NCI-H345 (cell line): Measurements from ENCODE around the gene WNT3A.

ENCODE experiments used
- DNase-seq: peaks from one replicate; lab custom pipeline; 2025; lab: John Stamatoyannopoulos, UW

The WNT3A gene

DNA sequence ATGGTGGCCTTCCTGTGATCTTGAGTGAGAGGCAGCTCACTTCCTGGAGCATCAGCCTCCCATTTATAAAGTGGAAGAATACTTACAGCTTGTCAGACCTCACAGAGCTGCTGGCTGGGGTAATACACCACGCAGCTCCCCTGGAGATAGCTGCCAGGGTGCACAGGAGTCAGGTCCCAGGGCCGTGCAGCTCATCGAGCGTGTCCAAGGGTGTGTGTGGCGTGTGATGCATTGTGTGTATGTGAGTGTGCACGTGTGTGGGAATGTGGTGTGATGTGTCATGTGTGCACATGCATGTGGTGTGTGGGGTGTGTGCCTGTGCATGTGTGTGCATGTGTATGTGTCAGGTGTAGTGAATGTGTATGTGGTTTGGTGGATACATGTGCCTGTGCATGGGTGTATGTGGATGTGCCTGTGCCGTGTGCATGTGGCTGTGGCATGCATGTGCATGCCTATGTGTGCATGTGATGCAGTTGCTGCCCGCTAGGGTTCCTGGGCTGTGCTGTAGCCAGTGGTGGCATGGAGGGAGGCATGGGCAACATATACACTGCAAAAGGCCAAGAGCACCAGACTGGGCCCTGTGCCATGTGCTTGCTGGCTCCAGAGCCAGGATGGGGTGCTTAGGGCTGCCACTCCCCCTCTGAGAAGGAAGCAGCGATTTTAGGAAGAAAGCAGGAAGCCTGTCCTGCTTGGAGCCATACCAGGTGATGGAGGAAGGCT is 24.6 kb downstream of the WNT3A start:
- no peak for DNase-seq

DNA sequence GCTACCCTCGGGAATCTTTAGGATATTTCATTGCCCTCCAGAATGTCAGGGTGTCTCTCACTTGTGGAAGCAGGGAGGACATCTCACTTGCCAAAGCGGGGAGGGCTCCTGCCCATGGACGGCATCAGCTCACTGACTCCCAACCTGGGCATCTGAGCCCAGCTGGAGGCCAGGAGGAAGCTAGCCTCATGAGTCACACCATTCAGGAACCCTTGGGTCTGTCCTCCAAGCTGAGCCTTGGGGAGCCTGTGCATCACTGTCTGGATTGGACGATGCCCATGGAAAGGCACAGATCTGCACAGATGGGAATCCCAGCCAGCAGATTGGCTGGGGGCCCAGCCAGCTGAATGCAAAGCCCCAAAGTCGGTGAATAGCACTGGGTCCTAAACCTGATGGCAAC is 25.2 kb downstream of the WNT3A start:
- no peak for DNase-seq

DNA sequence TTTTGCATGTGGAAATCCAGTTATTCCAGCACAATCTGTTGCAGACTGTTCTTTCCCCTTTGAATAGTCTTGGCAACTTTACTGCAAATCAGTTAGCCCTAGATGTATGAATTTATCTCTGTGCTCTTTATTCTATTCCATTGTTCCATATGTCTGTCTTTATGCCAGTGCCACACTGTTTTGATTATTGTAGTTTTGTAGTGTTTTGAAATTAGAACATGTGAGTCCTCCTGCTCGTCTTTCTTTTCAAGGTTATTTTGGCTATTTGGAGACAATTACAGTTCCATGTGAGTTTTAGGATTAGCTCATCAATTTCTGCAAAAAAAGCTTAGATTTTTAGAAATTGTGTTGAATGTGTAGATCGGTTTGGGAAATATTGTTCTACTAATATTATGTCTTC is 26.6 kb downstream of the WNT3A start:
- DNase-seq, result no peak

DNA sequence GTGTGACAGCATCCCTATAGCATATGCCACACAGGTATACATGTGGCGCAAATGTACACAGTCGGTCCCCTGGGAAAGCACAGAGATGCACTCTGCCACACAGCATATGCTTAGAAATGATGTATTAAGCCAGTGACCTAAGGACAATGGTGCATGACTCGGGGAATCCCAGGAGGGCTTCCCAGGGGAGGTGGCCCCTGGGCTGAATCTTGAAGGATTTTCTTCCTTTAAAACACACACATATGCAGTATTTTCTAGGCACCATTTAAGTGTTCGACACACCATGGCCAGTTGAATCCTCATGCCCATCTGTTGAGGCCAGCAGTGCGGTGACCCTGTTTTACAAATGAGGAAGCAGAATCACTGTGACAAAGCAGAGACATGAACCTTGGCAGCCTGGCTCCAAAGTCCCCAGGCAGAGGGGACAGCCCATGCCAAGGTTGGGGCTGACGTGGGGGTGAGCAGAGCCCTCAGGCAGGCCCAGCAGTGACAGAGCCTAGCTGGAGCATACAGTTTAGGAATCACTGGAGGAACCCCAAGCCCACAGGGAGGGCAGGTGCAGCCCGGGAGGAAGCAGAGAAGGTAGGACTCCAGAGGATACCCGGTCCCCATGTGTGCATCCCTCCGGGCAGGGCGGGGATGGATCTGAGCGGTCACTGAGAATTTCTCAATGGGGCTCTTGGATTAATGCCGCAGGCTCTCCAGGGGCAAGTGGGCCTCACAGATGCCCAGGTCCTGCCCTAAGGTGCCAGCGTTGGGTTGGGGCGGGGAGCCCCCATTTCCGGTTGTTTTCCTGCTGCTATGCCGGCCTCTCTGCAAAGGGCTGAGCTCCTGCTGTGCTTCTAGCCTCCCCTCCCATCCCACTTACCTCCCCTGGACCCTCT is 28.4 kb downstream of the WNT3A start:
- no peak for DNase-seq

DNA sequence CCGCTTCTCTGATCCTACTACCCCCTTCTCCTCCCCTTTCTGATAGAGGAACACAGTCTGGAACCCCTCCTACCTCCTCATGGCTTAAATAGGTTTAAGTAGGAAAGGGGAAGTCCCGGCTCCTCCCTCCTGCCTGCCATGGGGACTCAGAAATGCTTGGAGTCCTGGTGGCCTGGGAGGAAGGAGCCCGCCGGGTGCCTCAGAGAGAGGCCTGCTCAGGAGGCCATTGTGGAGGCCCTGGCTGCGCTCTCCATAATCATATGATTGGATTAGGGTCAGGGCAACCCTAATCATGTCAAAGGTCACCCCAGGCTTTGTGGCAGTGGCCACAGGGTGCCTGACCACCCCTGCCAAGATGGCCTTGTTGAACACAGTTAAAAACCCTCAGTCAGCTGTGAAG is 29.0 kb downstream of the WNT3A start:
- DNase-seq, result no peak

DNA sequence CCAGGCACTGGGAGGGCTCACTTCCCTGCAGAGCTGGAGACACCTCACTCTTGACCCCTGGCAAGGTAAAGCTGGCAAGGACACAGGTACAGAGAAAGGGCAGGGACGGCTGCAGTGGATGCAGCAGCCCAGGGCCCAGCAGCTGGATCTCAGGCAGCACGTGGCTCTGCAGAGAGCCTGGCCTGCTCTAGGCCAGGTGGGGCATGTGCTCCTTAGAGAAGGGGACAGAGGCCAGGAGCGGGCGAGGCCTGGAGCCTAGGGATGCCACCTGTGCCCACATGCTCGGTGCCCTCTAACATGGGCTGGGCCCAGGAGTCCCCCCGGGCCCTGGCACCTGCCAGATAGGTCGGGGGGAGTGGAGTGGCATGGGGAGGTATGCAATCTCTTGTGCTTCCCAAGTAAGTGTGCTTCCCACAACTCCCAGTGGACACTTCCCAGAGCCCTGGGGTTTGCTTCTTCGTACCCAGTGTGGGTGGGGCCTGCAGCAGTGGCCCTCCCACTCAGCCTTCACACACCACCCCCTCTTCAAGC is 30.0 kb downstream of the WNT3A start:
- DNase-seq, result no peak

DNA sequence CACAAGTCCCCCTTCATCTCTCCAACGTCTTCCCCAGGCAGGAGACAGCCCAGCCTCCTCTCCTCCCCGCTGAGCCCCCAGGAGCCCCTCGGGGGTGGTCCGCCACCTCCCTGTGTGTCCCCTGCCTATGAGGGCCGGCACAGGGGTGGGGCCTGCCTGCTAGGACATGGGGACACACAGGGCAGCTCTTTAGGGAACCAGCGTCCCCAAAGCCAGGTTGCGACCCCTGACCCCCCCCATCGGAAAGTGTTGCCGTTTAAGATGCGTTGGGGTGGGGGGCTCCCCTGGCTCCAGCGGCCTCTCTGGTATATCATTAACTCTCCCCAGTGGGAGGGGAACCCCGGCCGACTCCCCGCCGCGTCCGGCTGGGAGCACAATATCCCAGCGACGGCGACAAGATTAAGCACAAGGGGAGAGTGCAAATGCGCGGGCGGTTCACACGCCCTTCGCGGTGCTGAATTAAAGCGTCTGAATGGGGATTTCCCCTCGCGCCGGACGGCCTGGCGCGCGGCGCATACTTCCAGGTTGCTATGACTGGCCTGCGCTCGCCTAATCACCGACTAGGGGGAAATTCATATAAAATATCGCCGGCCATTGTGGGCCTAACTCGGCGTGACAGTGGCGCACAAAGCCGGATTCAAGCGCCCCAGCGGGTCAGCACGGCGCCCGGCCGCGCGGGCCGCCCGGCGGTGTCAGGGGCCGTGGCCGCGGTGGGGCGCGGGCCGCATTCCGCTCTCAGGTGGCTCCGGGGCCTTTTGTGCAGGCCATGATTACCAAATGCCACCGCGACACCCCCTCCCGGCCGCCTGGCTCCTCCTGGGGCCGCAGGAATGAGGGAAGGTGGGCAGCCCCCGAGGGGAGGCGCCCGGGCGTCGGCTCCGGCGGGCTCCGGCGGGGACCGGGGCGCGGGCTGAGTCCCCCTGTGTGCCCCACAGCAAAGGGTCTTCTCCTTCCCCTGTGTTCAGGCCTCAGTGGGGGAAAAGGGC is 30.9 kb downstream of the WNT3A start:
- DNase-seq, result no peak

DNA sequence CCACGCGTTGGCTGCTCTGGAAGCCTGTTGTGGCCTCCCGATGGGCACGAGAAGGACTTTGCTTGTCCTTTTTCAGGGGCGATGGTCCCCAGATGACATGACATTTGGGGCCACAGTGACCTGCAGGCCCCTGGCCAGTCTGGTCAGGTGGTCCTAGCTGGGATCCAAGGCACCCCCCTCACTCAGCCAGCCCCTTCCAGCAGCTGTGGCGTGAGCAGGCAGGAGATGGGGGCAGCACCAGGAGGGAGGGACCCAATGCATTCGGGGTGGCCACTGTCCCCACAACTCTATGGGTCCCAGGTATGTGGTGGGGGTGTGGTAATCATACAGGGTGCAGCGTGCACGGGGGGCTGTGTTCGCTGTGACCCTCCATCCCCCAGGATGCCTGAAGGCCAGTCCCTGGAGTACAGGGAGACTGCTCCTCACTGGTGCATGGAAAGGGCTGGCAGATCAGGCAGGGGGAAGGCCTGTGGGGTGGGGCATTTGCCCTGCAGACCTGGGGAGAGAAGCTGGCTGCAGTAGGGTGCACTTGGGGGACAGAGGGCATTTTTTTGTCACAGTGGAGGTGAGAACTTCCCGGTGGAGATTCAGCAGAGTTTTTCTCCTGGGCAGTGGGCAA is 31.7 kb downstream of the WNT3A start:
- no peak for DNase-seq

DNA sequence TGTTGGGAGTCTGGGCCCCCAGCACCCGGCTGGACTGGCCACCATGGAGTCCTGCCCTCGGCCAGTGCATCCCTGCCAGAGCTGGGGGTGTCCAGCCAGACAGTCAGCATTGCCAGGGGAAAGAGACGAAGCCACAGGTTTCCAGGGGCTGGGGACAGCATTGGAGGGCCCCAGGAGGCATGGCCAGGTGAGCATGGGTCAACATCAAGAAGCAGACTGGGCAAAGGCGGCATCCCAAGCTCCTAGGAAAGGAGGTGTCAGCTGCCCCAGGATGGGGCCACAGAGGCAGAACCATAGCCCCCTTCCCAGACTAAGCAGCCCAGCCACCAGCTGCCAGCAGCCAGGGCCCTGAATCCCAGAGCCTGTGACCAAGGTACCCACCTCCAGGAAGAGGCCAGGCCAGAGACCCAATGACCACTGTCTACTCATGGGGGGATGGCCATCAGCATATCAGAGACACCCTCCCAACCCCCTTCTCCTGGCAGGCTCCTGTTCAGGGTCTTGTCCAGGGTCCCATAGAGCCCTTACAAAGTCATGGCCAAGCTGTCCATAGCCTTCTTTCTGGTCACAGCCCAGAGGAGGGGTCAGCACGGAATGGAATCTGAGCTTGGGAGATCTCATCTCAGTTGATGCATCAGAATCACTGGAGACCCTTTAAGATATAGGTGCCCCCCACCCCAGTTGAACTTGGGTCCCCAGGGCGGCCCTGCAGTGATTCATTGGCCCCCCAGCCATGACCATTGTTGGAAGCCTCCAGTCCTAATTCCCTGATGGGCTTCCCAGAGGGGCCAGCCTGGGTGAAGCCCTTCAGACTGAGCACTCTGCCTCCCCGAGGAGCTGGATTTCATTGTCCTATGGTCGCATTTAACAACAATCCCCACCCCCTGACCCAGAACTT is 32.5 kb downstream of the WNT3A start:
- DNase-seq, result no peak

DNA sequence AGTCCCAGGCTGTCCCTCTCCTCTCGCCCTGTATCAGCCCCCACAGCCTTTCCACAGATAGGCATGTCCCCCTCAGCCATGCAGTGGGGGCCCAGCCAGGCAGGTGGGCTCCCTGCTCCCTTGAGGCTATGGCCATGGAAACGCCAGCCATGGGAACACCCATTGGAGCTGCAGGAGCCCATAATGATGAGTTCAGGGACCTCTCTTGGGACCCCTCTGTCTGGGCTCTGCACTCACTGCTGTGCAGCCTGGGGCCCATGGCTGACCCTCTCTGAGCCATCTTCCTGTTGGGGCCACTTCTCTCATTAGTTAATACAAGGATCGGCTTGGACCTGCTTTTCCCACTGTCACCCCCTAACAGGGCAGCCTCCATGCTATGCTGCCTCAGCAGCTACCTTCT is 33.2 kb downstream of the WNT3A start:
- no peak for DNase-seq

DNA sequence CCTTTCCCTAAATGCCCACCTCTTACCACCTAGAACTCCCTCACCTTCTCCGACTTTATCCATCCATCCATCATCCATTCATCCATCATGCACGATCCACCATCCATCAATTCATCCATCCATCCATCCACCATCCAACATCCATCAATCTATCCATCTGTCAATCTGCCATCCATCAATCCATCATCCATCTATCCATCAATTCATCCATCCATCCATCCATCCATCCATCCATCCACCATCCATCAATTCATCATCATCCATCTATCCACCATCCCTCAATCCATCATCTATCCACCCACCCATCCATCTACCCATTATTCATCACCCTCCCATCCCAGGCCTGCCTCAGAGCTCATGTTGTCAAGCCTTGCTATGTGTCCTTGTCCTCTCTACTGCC is 34.5 kb downstream of the WNT3A start:
- DNase-seq, result no peak

DNA sequence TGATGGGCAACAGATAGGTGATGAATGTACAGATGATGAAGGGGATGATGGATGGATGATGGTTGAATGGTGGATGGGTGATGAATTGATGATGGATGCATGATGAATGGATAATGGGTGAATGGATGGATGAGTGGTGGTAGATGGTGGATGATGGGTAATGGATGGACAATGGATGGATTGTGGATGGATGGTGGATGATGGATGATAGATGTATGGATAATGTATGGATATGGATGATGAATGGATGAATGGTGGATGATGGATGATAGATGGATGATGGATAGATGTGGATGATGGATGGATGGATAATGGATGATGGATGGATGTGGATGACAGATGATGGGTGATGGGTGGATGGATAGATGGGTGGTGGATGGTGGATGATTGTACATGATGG is 35.7 kb downstream of the WNT3A start:
- DNase-seq, result no peak

DNA sequence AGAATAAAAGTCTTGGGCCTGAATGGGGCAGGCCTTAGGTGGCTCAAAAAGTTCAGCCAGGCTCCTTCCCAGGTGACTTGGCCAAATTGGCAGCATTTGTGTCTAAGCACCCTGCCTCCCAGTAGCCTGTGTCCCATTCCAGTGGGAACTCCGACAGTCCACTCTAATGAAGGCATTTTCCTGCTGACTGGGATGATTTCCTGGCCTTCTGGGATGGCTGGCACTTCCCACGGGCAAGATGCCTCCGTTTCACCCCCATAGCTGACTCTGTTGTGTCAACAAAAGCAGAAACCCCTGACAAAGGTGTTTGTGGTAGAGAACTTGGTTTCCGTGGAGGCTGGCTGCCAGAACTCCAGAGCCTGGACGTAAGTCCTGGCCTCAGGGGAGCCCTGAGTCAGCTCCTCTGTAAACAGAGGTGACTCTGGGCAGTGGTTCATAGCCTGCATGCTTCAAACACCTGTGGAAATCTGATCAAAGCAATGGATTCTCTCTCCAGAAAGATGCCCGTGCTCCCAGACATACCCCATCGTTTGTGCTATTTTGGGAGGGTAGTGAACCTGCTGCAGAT is 36.6 kb downstream of the WNT3A start:
- DNase-seq, result no peak

DNA sequence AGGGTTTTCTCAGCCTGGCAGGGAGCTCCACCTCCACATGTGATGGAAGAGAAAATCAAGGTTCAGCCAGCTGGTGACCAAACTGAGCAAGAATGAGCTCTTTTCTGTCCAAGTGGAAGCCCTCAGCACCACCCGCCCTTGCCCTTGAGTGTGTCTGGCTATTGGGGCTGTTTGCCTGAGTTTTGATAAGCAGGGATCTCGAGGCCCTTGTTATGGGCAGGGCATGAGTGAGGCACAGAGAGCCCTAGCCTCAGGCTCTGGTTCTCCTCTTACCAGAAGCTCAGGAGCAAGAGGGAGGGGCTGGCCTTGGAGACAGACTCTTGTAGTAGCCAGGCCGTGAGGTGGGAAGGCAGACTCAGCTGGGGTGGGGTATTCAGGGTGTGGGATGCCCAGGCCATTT is 38.2 kb downstream of the WNT3A start:
- DNase-seq, result no peak

DNA sequence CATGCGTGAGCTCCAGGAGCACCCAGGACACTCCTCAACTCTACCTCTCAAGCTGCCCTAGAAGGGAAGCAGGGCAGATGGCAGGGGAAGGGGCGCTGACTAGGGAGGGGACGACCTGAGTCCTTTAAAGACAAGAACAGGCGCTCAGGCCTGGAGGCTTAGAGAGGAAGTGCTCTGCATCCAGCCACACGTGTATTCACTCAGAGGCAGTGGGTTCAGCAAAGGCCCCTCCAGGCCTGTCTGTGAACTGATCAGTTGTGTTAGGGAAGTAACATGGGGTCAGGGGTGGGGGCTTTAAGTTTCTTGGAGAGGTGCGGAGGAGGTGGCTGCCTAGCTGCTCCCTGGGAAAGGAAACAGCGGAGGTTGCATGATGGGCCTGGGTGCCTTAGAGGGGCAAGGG is 38.6 kb downstream of the WNT3A start:
- DNase-seq, result no peak

DNA sequence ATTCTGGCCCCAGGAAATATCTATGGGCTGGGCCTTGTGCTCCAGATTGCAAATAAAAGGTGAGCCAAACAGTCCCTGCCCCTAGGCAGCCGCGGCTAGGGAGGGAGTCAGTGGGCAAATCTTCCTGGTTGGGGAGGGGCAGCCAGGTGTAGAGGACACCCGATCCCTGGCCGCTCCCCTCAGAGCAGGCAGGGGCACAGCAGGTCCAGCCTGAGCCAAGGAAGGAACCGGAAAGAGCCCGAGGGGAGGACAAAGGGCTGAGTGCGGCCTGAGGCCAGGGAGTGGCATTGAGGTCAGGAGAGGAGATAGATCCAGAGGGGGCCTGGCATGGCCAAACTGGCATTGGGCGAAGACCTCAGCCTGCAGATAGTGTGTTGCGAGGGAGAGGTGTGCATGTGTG is 39.1 kb downstream of the WNT3A start:
- no peak for DNase-seq

DNA sequence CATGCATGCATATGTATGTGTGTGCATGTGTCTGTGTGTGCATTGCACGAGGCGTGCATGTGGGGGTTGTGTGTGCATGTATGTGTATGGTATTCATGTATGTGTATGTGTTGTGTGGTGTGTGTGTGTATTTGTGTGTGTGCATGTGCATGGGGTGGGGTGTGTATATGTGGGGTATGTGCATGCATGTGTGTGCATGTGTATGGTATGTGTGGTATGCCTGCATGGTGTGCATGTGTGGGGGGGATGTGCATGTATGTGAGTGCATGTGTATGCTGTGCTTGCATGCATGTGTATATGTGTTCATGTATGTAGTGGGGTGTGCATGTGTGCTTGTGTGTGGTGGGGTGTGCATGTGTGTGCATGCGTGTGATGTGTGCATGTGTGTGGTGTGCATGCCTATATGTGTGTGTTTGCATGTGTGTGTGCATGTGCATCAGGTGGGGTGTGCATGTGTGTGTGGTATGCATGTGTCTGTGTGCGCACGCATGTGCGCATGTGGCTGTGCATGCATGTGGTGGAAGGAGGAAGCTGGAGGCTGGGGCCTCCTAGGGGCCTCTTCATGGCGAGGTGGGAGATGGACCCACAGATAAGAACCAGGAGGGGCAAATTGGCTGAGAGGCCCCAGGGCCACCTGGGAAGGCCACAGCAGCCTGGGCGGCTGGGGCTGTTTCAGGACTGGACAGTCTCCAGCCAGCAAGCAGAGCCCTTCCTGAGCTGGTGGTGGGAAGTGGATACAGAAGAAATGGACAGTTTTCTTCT is 39.8 kb downstream of the WNT3A start:
- DNase-seq, result no peak

DNA sequence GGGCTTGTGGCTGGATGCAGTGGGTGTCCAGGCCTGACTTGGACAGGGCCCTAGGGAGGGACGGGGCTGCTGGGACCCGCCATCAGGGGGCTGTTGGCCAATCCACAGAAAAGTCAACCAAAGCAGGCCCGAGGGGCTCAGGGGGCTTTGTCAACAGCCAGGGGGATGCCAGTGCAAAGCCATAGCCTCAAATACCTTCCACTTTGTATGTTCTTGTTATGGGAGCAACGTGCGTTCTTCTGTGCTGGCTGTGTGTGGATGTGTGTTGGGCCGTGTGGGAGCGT is 40.3 kb downstream of the WNT3A start:
- no peak for DNase-seq

DNA sequence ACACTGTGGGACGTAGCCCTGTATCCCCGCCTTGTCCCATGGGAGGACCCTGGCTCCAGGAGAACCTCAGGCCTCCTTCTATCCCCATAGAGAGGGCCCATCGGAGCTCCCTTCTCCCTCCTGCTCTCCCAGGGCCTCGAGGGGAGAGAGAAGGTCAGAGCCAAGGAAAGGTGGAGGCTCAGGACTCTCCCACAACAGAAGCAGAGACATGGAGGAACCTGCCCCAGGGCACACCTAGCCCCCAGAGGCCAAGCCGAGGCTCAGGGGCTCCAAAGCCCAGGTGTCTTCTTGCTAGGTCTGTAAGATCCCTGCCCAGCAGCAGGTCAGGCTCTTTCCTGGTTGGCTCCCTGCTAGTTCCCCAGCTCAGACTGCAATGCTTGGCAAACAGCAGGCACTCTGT is 41.3 kb downstream of the WNT3A start:
- no peak for DNase-seq
